ENCODE measurements around the gene ADAM33.

DNA sequence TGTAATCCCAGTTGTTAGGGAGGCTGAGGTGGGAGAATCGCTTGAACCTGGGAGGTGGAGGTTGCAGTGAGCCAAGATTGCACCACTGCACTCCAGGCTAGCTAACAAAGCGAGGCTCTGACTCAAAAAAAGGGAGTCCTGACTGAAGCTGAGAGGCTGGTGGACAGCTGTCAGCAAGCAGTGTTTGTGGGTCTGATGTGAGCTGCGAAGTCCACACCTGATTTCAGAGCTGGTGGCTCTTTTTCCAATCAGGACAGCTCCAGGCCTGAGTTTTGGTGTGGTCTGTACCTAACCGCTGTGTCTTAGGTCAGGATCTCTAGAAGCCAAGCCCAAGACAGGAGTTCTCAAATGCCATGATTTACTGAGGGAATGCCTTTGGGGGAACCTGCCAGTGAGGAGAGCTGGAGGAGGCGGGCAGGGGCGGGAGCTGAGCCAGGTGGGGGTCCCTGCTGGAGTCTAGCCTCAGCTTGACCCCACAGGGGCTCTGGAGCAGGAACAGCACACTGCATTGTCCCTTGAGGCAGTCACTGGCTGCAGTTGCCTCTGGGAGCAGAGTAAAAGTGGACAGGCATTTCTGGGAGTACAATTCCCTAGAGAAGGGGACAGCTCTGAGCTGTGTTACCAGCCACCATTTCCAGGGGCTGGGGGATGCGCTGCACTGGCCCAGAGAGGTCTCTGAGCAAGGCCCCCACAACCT, 23.6 kb downstream of the ADAM33 start:
- TF ChIP-seq CTCF (IDR thresholded peaks at IDR 0.05 in 4 of 5, conservative IDR thresholded peaks at IDR 0.05 in 1 of 5) (no peak), POLR2A (IDR thresholded peaks at IDR 0.05) (no peak)

Data from gastrocnemius medialis (tissue), 4 donors.